Esophagus muscularis mucosa (tissue), 4 donors: Measurements from ENCODE around the gene TMEM45A.

Experiments used
- EP300 ChIP-seq: sonication (generic); formaldehyde crosslinking; IDR thresholded peaks from one replicate; pipeline ENCODE4 v1.6.1; 2017; ENCODE audit warnings: antibody characterized with exemption
- POLR2A ChIP-seq: fragments of 450-650 bp; IDR thresholded peaks from one replicate; pipeline ENCODE4 v1.6.1; 2017; ENCODE audit warnings: antibody characterized with exemption, moderate library complexity, mild to moderate bottlenecking, low read depth
- POLR2AphosphoS5 ChIP-seq, 2 donors: sonication (generic); formaldehyde crosslinking; IDR thresholded peaks; one replicate each; pipeline ENCODE4 v1.6.1; 2017; ENCODE audit warnings: antibody characterized with exemption in 2 of 2
- TF ChIP-seq, protein P1 (sequence below), 3 experiments: fragments of 200-600 bp in 2 of 3; fragments of 450-650 bp in 1 of 3; sonication (generic) in 2 of 3; IDR thresholded peaks; one replicate each; pipeline ENCODE4 v1.5.1; 2017 to 2019; ENCODE audit warnings: antibody characterized with exemption in 3 of 3, mild to moderate bottlenecking in 2 of 3, moderate library complexity in 1 of 3

DNA sequence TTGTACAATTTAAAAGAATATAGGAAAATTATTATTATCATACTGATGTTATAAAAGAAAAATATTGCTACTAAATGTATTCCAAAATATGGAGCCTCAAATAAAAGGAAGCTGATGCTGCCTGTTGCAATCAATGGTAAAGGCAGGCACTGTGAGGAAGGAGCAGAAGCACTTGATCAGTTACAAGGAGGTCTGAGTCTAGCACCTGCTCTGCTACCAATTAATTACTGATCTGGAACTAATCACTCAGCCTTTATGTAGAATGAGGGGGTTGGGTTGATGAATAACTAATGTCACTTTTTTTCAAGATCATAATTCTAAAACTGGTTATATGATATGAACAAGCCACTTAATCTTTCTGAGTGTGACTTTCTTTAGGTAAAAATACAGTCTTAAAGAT is 122.5 kb downstream of the TMEM45A start:
- TF ChIP-seq, protein P1, sequence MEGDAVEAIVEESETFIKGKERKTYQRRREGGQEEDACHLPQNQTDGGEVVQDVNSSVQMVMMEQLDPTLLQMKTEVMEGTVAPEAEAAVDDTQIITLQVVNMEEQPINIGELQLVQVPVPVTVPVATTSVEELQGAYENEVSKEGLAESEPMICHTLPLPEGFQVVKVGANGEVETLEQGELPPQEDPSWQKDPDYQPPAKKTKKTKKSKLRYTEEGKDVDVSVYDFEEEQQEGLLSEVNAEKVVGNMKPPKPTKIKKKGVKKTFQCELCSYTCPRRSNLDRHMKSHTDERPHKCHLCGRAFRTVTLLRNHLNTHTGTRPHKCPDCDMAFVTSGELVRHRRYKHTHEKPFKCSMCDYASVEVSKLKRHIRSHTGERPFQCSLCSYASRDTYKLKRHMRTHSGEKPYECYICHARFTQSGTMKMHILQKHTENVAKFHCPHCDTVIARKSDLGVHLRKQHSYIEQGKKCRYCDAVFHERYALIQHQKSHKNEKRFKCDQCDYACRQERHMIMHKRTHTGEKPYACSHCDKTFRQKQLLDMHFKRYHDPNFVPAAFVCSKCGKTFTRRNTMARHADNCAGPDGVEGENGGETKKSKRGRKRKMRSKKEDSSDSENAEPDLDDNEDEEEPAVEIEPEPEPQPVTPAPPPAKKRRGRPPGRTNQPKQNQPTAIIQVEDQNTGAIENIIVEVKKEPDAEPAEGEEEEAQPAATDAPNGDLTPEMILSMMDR (IDR thresholded peaks at IDR 0.05) = no peak
- TF ChIP-seq EP300 = no peak
- TF ChIP-seq POLR2A = no peak
- no peak for TF ChIP-seq POLR2AphosphoS5 (IDR thresholded peaks at IDR 0.05)
